DOHH2 (cell line): ENCODE measurements around the gene PLEKHM3.

Source experiments
- H3F3A ChIP-seq: fragments of 200-600 bp; sonication (generic), shearing (Covaris generic); 2 replicates; pipeline ENCODE4 v1.6.0; 2016; ENCODE audit warnings: antibody characterized with exemption, mild to moderate bottlenecking; ENCODE audit not compliant: control insufficient read depth, insufficient read depth
- H3K27ac ChIP-seq: fragments of 200-600 bp; sonication (generic); 2 replicates; pipeline ENCODE4 v1.5.1; 2014; ENCODE audit warnings: low read depth, mild to moderate bottlenecking, low read length, moderate library complexity
- H3K27me3 ChIP-seq: fragments of 200-600 bp; sonication (generic); 2 replicates; pipeline ENCODE4 v1.6.1; 2014; ENCODE audit warnings: mild to moderate bottlenecking, low read length, mixed read lengths; ENCODE audit not compliant: control insufficient read depth
- H3K36me3 ChIP-seq: fragments of 200-600 bp; sonication (generic); 2 replicates; pipeline ENCODE4 v1.6.1; 2014; ENCODE audit warnings: mild to moderate bottlenecking, low read length, moderate library complexity, mixed read lengths; ENCODE audit not compliant: control insufficient read depth
- H3K4me1 ChIP-seq: fragments of 200-600 bp; sonication (generic); 2 replicates; pipeline ENCODE4 v1.6.1; 2014; ENCODE audit warnings: mild to moderate bottlenecking, low read length, mixed read lengths; ENCODE audit not compliant: control insufficient read depth
- H3K4me2 ChIP-seq: fragments of 200-600 bp; sonication (generic); 2 replicates; pipeline ENCODE4 v1.6.0; 2014; ENCODE audit warnings: mild to moderate bottlenecking, low read length, moderate library complexity
- H3K4me3 ChIP-seq: fragments of 200-600 bp; sonication (generic); 2 replicates; pipeline ENCODE4 v1.5.1; 2014; ENCODE audit warnings: mild to moderate bottlenecking, low read length, mixed read lengths
- H3K79me2 ChIP-seq: fragments of 200-600 bp; sonication (generic); 2 replicates; pipeline ENCODE4 v1.6.1; 2014; ENCODE audit warnings: mild to moderate bottlenecking, low read length, mixed read lengths; ENCODE audit not compliant: control insufficient read depth
- H3K9me2 ChIP-seq: fragments of 200-600 bp; sonication (generic); replicated peaks from 2 replicates; pipeline ENCODE4 v1.6.1; 2014; ENCODE audit warnings: mild to moderate bottlenecking, low read length, mixed read lengths; ENCODE audit not compliant: control insufficient read depth
- H3K9me3 ChIP-seq: fragments of 200-600 bp; sonication (generic); 2 replicates; pipeline ENCODE4 v1.6.1; 2014; ENCODE audit warnings: antibody characterized with exemption, low read length, mixed read lengths; ENCODE audit not compliant: control insufficient read depth, insufficient read depth
- H4K20me1 ChIP-seq: fragments of 200-600 bp; sonication (generic); 2 replicates; pipeline ENCODE4 v1.6.0; 2014; ENCODE audit warnings: low read depth, mild to moderate bottlenecking, antibody characterized with exemption, low read length, moderate library complexity; ENCODE audit not compliant: control insufficient read depth, insufficient read depth
- CTCF ChIP-seq: fragments of 200-600 bp; sonication (generic); IDR thresholded peaks from one replicate; pipeline ENCODE4 v1.5.1; 2014; ENCODE audit warnings: antibody characterized with exemption, mild to moderate bottlenecking, low read depth, low read length; ENCODE audit not compliant: poor library complexity, severe bottlenecking
- EZH2phosphoT487 ChIP-seq: fragments of 200-600 bp; sonication (generic); IDR thresholded peaks from 2 replicates; pipeline ENCODE4 v1.6.1; 2017; ENCODE audit warnings: borderline replicate concordance, mild to moderate bottlenecking, antibody characterized with exemption, low read length, moderate library complexity, mixed read lengths

PLEKHM3 gene

GRCh38 chr2:208057108-208057507 lies 31.8 kb upstream of the PLEKHM3 start:
- H3K27me3 ChIP-seq = no peaks in the 10 kb centered on the region
- no peak overlapping the region for H3K27ac ChIP-seq
- no peaks in the 10 kb centered on the region for H3F3A ChIP-seq
- no peaks in the 10 kb centered on the region for H3K79me2 ChIP-seq
- H3K4me2 ChIP-seq = no peak overlapping the region
- TF ChIP-seq CTCF (no peak), EZH2phosphoT487 (no peak)
- no peaks in the 10 kb centered on the region for H3K36me3 ChIP-seq
- no peak overlapping the region for H3K4me3 ChIP-seq
- H3K9me3 ChIP-seq = no peaks in the 10 kb centered on the region
- no peaks in the 10 kb centered on the region for H4K20me1 ChIP-seq
- no peaks in the 10 kb centered on the region for H3K9me2 ChIP-seq
- no peaks in the 10 kb centered on the region for H3K4me1 ChIP-seq

- Histone ChIP-seq H3K9me3 (no peaks in the 10 kb centered on the region), H3K27me3 (no peaks in the 10 kb centered on the region), H3K4me1 (no peaks in the 10 kb centered on the region), H3K36me3 (no peaks in the 10 kb centered on the region), H3K79me2 (no peaks in the 10 kb centered on the region), H3K9me2 (no peaks in the 10 kb centered on the region), H3K4me2 (no peak overlapping the region), H3F3A (no peaks in the 10 kb centered on the region), H3K4me3 (no peak overlapping the region), H4K20me1 (no peaks in the 10 kb centered on the region), H3K27ac (no peak overlapping the region)
- TF ChIP-seq EZH2phosphoT487 (no peak), CTCF (no peak)
Measured at GRCh38 chr2:208049441-208049840, 24.1 kb upstream of the PLEKHM3 start.

- no peaks in the 10 kb centered on the region for H3K9me2 ChIP-seq
- no peak overlapping the region for H3K4me3 ChIP-seq
- H3K27me3 ChIP-seq = no peaks in the 10 kb centered on the region
- no peak overlapping the region for H3K27ac ChIP-seq
- no peaks in the 10 kb centered on the region for H3K79me2 ChIP-seq
- H4K20me1 ChIP-seq = no peaks in the 10 kb centered on the region
- no peaks in the 10 kb centered on the region for H3K36me3 ChIP-seq
- TF ChIP-seq EZH2phosphoT487 (no peak), CTCF (no peak)
- H3K4me1 ChIP-seq = no peaks in the 10 kb centered on the region
- H3K4me2 ChIP-seq = no peak overlapping the region
- H3K9me3 ChIP-seq = no peaks in the 10 kb centered on the region
- no peaks in the 10 kb centered on the region for H3F3A ChIP-seq
Measured at GRCh38 chr2:208049006-208049405, 23.7 kb upstream of the PLEKHM3 start.

GRCh38 chr2:208047840-208048239 lies 22.5 kb upstream of the PLEKHM3 start:
- no peaks in the 10 kb centered on the region for H3K9me3 ChIP-seq
- TF ChIP-seq CTCF (no peak), EZH2phosphoT487 (no peak)

More at GRCh38 chr2:208047840-208048239, 22.5 kb upstream of the PLEKHM3 start:
- H3F3A ChIP-seq = no peaks in the 10 kb centered on the region
- no peaks in the 10 kb centered on the region for H3K9me2 ChIP-seq
- no peaks in the 10 kb centered on the region; the same call in 1 of the 2 replicates for H3K27me3 ChIP-seq
- no peaks in the 10 kb centered on the region for H3K4me1 ChIP-seq
- H3K79me2 ChIP-seq = no peaks in the 10 kb centered on the region
- H3K4me2 ChIP-seq = no peak overlapping the region
- no peaks in the 10 kb centered on the region for H3K36me3 ChIP-seq
- H3K27ac ChIP-seq = no peak overlapping the region
- no peak overlapping the region for H3K4me3 ChIP-seq
- H4K20me1 ChIP-seq = no peaks in the 10 kb centered on the region
